ENCODE measurements around the gene OR2A5.
A peak's percentile ranks its signal among the peaks of the same experiment; 100 is the strongest.

OR2A5 gene, protein sequence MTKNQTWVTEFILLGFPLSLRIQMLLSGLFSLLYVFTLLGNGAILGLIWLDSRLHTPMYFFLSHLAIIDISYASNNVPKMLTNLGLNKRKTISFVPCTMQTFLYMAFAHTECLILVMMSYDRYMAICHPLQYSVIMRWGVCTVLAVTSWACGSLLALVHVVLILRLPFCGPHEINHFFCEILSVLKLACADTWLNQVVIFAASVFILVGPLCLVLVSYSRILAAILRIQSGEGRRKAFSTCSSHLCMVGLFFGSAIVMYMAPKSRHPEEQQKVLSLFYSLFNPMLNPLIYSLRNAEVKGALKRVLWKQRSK

DNA sequence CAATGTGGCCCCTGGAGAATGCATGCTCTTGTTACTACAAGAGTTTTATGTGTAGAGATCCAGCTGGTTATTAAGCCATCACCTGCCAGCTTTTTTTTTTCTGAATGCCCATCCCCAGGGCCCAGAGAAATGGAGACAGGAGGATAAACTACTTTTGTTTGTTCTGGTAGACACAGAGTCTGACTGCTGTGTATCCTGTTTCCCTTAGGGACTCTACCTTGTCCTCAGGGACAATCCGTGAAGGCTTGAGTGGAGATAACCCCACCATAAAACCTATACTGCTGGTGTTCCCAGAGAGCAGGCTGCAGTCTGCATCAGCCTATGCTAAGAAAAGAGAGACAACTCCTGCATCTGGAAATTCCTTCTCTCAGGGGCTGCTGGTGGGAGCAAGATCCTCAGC lies at the start of gene OR2A5:
Gene OR2A5, plus strand, starts transcription at position 301 of the 400 bp plus-strand sequence. CDS start 1,454 bp downstream, outside the sequence.
- DNase-seq, result no peak
- no peaks in the 10 kb centered on the region for H3K36me3 ChIP-seq
- TF ChIP-seq, protein P1, sequence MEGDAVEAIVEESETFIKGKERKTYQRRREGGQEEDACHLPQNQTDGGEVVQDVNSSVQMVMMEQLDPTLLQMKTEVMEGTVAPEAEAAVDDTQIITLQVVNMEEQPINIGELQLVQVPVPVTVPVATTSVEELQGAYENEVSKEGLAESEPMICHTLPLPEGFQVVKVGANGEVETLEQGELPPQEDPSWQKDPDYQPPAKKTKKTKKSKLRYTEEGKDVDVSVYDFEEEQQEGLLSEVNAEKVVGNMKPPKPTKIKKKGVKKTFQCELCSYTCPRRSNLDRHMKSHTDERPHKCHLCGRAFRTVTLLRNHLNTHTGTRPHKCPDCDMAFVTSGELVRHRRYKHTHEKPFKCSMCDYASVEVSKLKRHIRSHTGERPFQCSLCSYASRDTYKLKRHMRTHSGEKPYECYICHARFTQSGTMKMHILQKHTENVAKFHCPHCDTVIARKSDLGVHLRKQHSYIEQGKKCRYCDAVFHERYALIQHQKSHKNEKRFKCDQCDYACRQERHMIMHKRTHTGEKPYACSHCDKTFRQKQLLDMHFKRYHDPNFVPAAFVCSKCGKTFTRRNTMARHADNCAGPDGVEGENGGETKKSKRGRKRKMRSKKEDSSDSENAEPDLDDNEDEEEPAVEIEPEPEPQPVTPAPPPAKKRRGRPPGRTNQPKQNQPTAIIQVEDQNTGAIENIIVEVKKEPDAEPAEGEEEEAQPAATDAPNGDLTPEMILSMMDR (IDR thresholded peaks at IDR 0.05; ENCODE audit: low read depth, low read length), result no peak

DNA sequence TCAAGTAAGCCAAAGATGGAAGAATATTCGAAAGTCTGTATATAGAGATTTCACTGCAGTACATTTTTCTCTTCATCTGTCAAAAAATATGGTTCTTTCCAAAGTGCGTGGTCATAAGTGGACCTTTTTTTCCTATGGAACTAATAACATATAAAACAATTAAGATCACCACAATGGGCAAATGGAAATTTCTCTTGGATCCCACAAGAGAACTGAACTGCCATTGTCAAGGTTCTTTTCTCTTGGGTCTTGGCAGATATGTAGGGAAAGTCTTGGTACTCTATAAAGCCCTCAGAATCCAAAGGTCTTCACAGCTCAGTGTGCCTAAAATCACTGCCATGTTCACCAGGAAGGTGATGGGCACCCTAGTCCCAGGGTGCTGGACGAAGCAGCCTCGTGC lies 48.7 kb upstream of the OR2A5 start, which contains the start of gene OR6B1:
Gene OR6B1, plus strand, starts transcription at position 301 of the 400 bp plus-strand sequence. CDS start 3,677 bp downstream, outside the sequence.
- H3K4me3 ChIP-seq (ENCODE audit: low read depth, low read length), result no peak within 1 kb of the TSS
- no peaks in the 10 kb centered on the region for H3K36me3 ChIP-seq
- H3K27ac ChIP-seq, result no peak within 1 kb of the TSS
- no peak for DNase-seq
- H3K27me3 ChIP-seq (ENCODE audit: insufficient read depth, low read depth, severe bottlenecking), result no peaks in the 10 kb centered on the region
- H3K9me3 ChIP-seq (ENCODE audit: severe bottlenecking), result no peaks in the 10 kb centered on the region
- TF ChIP-seq, protein P1 (IDR thresholded peaks at IDR 0.05; ENCODE audit: low read depth, low read length), result no peak

More for the DNA sequence above, at the start of gene OR2A5:
- Histone ChIP-seq H3K4me3 (ENCODE audit: low read depth, low read length) (no peak within 1 kb of the TSS; the same call in 1 of the 2 replicates), H3K27me3 (ENCODE audit: insufficient read depth, low read depth, severe bottlenecking) (no peaks in the 10 kb centered on the region), H3K9me3 (ENCODE audit: severe bottlenecking) (no peaks in the 10 kb centered on the region), H3K27ac (peak within 1 kb of the TSS; percentile 77)

DNA sequence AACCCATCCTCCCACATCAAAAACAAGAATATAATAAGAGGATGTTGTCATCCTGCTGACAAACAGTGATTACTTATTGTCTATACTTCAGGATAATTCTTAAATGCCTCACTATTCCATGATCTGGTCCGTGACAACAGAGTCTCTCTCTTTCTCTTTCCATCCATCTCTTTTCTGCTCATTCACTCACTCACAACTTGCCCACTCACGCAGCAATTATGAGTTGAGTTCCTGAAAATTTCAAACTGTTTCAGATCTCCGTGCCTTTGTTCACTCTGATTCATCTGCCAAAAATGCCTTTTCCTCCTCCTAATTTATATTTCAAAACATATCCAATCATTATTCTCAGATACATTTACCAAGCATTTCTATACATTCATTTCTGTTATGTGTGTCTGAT lies 47.2 kb upstream of the OR2A5 start:
- Histone ChIP-seq H3K36me3 (no peaks in the 10 kb centered on the region), H3K27me3 (ENCODE audit: insufficient read depth, low read depth, severe bottlenecking) (no peaks in the 10 kb centered on the region), H3K9me3 (ENCODE audit: severe bottlenecking) (no peaks in the 10 kb centered on the region), H3K4me3 (ENCODE audit: low read depth, low read length) (no peak overlapping the region), H3K27ac (no peak overlapping the region)
- TF ChIP-seq, protein P1 (IDR thresholded peaks at IDR 0.05; ENCODE audit: low read depth, low read length), result no peak
- DNase-seq, result no peak

DNA sequence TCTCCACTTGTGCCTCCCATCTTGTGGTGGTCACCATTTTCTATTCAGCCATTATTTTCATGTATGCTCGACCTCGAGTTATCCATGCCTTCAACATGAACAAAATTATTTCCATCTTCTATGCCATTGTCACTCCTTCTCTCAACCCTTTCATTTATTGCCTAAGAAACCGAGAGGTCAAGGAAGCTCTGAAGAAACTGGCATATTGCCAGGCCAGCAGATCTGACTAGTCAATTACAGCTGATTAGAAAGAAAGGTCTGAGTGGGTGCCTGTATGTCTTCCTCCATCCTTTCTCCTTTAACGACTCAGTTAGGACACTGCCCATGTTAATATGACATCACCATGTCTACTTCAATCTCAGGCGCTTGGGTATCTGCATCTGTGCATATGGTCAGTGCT lies 44.0 kb upstream of the OR2A5 start:
- DNase-seq, result no peak
- TF ChIP-seq, protein P1 (IDR thresholded peaks at IDR 0.05; ENCODE audit: low read depth, low read length), result no peak

DNA sequence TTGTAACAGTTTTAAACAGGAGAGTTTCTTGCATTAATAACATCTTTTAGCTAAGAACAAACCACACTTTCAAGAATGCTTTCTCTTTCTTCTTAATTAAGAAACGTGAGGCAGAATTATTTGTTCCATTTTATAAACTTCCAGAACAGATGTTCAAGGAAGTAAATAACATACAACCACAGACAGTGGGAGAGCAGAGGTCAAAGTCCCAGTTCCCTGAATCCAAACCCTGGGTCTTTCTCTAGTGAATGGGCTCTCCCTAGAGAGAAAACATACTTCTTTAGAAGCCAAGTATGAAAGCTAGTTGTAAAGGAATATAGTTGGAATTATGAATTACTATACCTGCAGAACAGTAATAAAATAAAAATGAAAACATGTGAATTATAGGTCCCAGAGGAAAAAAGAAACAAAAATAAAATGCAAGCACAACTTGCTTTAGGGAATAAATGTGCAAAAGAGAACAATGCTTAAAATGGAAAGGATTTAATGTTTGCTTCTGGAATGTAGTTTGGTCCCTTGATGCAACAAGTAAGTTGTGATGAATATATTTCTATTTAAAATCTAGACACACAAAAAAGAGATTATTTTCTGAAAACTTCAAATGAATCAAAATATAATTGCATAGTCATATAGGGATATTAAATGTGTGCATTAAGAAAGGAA lies 42.6 kb upstream of the OR2A5 start:
- no peak for DNase-seq

More for the DNA sequence above, 44.0 kb upstream of the OR2A5 start:
- Histone ChIP-seq H3K27me3 (ENCODE audit: insufficient read depth, low read depth, severe bottlenecking) (no peaks in the 10 kb centered on the region), H3K4me3 (ENCODE audit: low read depth, low read length) (no peak overlapping the region), H3K36me3 (no peaks in the 10 kb centered on the region), H3K27ac (no peak overlapping the region), H3K9me3 (ENCODE audit: severe bottlenecking) (peaks cover 3% of the 10 kb centered on the region)

More for the DNA sequence above, 42.6 kb upstream of the OR2A5 start:
- no peak overlapping the region for H3K4me3 ChIP-seq (ENCODE audit: low read depth, low read length)
- peaks cover 7% of the 10 kb centered on the region for H3K9me3 ChIP-seq (ENCODE audit: severe bottlenecking)
- no peaks in the 10 kb centered on the region for H3K36me3 ChIP-seq
- no peaks in the 10 kb centered on the region for H3K27me3 ChIP-seq (ENCODE audit: insufficient read depth, low read depth, severe bottlenecking)
- TF ChIP-seq, protein P1 (IDR thresholded peaks at IDR 0.05; ENCODE audit: low read depth, low read length), result no peak
- no peak overlapping the region for H3K27ac ChIP-seq

Measured in WERI-Rb-1 (cell line).